ENCODE measurements around the gene EIF3L.

DNA sequence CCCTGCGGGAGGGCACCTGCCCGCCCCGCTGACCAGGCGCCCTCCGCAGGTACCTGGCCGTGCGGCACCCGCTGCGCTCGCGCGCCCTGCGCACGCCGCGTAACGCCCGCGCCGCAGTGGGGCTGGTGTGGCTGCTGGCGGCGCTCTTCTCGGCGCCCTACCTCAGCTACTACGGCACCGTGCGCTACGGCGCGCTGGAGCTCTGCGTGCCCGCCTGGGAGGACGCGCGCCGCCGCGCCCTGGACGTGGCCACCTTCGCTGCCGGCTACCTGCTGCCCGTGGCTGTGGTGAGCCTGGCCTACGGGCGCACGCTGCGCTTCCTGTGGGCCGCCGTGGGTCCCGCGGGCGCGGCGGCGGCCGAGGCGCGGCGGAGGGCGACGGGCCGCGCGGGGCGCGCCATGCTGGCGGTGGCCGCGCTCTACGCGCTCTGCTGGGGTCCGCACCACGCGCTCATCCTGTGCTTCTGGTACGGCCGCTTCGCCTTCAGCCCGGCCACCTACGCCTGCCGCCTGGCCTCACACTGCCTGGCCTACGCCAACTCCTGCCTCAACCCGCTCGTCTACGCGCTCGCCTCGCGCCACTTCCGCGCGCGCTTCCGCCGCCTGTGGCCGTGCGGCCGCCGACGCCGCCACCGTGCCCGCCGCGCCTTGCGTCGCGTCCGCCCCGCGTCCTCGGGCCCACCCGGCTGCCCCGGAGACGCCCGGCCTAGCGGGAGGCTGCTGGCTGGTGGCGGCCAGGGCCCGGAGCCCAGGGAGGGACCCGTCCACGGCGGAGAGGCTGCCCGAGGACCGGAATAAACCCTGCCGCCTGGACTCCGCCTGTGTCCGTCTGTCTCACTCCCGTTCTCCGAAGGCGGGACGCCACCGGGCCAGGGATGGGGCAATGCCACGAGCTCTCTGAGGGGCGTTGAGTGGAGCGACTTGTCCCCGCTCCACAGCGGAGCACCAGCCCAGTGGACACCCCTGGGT, 24.3 kb upstream of the EIF3L start:
- no peak for TF ChIP-seq ZNF274 (IDR thresholded peaks at IDR 0.05; ENCODE audit: low read depth, low read length)
- TF ChIP-seq YY1 (IDR thresholded peaks at IDR 0.05; ENCODE audit: insufficient read depth, insufficient read length) = no peak
- no peak for TF ChIP-seq SUZ12 (IDR thresholded peaks at IDR 0.05; ENCODE audit: extremely low read depth, insufficient read depth, insufficient read length)

All from NT2/D1 (cell line).